Smooth muscle cell (in vitro differentiated cells): Measurements from ENCODE around the gene SBF1. TPM values are rescaled to one million over a fixed set of nuclear protein-coding genes. Genes with fewer than 3 reads are reported as not detected.

ENCODE experiments used
- DNase-seq: peaks from one replicate; lab custom pipeline; 2025; ENCODE audit not compliant: unreplicated experiment; lab: John Stamatoyannopoulos, UW
- H2AFZ ChIP-seq: fragments of 200-600 bp; sonication (generic); 2 replicates; pipeline ENCODE4 v1.6.0; 2016; ENCODE audit warnings: antibody characterized with exemption, low read depth, mild to moderate bottlenecking
- H3F3A ChIP-seq: fragments of 200-600 bp; sonication (generic); 2 replicates; pipeline ENCODE4 v1.6.0; 2017; ENCODE audit warnings: antibody characterized with exemption, low read depth
- H3K27ac ChIP-seq: fragments of 200-600 bp; sonication (generic); 2 replicates; pipeline ENCODE4 v1.5.1; 2016; ENCODE audit warnings: low read depth, mild to moderate bottlenecking
- H3K27me3 ChIP-seq: fragments of 200-600 bp; sonication (generic); 2 replicates; pipeline ENCODE4 v1.6.1; 2016; ENCODE audit warnings: low read depth, mild to moderate bottlenecking
- H3K36me3 ChIP-seq: fragments of 200-600 bp; sonication (generic); 2 replicates; pipeline ENCODE4 v1.5.1; 2016; ENCODE audit warnings: low read depth
- H3K4me1 ChIP-seq: fragments of 200-600 bp; sonication (generic); 2 replicates; pipeline ENCODE4 v1.5.1; 2016; ENCODE audit warnings: low read depth
- H3K4me2 ChIP-seq: fragments of 200-600 bp; sonication (generic); 2 replicates; pipeline ENCODE4 v1.6.0; 2016; ENCODE audit warnings: mild to moderate bottlenecking
- H3K4me3 ChIP-seq: fragments of 200-600 bp; sonication (generic); 2 replicates; pipeline ENCODE4 v1.5.1; 2016; ENCODE audit warnings: mild to moderate bottlenecking
- H3K79me2 ChIP-seq: fragments of 200-600 bp; sonication (generic); 2 replicates; pipeline ENCODE4 v1.6.0; 2016; ENCODE audit warnings: low read depth, mild to moderate bottlenecking
- H3K9ac ChIP-seq: fragments of 200-600 bp; sonication (generic); 2 replicates; pipeline ENCODE4 v1.6.0; 2016; ENCODE audit warnings: low read depth
- H3K9me3 ChIP-seq: fragments of 200-600 bp; sonication (generic); replicated peaks from 2 replicates; pipeline ENCODE4 v1.5.1; 2016; ENCODE audit warnings: low read depth
- H4K20me1 ChIP-seq: fragments of 200-600 bp; sonication (generic); 2 replicates; pipeline ENCODE4 v1.6.0; 2016; ENCODE audit warnings: low read depth
- WGBS: methylation state at CpG from one replicate; pipeline ENCODE4 v1.1.7; 2016; ENCODE audit warnings: low lambda C conversion rate; 5-methylcytosine and 5-hydroxymethylcytosine counted together
- polyA plus RNA-seq: library from polyadenylated mRNA; unstranded; fragments of >200 nt; fragmentation: Nextera tagmentation; extraction: Ambion mirVana; gene quantifications from 2 replicates; pipeline ENCODE4 v1.2.1, GENCODE V29; 2016
- total RNA-seq: library from RNA; depleted of rRNA; stranded (reverse); fragments of >200 nt; gene quantifications from 2 replicates; pipeline ENCODE4 v1.2.3, GENCODE V29; 2014
- TF ChIP-seq, protein P1 (sequence below): fragments of 200-600 bp; sonication (generic); IDR thresholded peaks from 2 replicates; pipeline ENCODE4 v1.5.1; 2017; ENCODE audit warnings: borderline replicate concordance, mild to moderate bottlenecking, antibody characterized with exemption; ENCODE audit not compliant: insufficient read depth, poor library complexity, severe bottlenecking

The SBF1 gene
- total and polyA plus RNA-seq, 2 experiments from 2014 or later = 37.3 to 53.6 TPM

DNA sequence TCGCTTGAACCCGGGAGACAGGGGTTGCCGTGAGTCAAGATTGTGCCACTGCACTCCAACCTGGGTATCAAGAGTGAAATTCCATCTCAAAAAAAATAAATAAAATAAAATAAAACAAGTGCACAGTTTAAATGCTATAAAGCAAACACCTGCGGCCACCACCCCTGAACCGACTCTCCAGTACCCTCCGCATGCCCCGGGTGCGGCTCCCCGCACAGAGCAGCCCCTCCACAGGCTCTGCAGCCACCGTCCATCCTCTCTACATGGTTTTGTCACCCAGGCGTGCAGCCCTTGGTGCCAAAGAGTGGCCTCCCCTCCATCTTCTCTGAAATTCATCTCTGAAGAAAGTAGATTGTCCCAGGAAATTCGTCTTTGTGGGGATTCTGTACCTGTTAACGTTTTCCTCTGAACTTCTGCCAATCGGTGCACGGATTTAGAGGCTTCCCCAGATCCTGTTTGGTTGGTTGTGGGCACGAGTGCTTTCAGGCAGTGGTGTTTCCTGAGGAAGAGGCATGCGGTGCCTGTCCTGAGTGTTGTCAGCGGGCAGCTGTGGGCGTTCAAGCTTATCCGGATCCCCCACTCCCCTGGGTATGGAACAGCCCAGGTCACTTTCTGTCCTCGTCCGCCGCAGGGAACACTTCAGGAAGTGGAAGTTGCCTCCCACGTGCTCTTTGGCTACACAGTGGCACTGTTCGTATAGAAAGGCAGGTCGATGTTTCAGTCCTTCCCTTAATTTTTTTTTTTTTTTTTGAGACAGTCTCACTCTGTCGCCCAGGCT is 15.9 kb upstream of the SBF1 start:
- H3F3A ChIP-seq = no peaks in the 10 kb centered on the region
- no peaks in the 10 kb centered on the region for H3K27me3 ChIP-seq
- no peak overlapping the region for H3K4me3 ChIP-seq
- no peak overlapping the region for H3K27ac ChIP-seq
- H3K9me3 ChIP-seq = no peaks in the 10 kb centered on the region
- H3K4me1 ChIP-seq = no peaks in the 10 kb centered on the region
- TF ChIP-seq, protein P1, sequence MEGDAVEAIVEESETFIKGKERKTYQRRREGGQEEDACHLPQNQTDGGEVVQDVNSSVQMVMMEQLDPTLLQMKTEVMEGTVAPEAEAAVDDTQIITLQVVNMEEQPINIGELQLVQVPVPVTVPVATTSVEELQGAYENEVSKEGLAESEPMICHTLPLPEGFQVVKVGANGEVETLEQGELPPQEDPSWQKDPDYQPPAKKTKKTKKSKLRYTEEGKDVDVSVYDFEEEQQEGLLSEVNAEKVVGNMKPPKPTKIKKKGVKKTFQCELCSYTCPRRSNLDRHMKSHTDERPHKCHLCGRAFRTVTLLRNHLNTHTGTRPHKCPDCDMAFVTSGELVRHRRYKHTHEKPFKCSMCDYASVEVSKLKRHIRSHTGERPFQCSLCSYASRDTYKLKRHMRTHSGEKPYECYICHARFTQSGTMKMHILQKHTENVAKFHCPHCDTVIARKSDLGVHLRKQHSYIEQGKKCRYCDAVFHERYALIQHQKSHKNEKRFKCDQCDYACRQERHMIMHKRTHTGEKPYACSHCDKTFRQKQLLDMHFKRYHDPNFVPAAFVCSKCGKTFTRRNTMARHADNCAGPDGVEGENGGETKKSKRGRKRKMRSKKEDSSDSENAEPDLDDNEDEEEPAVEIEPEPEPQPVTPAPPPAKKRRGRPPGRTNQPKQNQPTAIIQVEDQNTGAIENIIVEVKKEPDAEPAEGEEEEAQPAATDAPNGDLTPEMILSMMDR = no peak
- no peaks in the 10 kb centered on the region for H4K20me1 ChIP-seq
- H2AFZ ChIP-seq = no peak overlapping the region
- H3K9ac ChIP-seq = no peak overlapping the region
- H3K36me3 ChIP-seq = no peaks in the 10 kb centered on the region
- H3K4me2 ChIP-seq = no peak overlapping the region
- no peak for DNase-seq
- no peaks in the 10 kb centered on the region for H3K79me2 ChIP-seq
- WGBS = 91% methylated on average over 27 of the region's 27 CpGs

DNA sequence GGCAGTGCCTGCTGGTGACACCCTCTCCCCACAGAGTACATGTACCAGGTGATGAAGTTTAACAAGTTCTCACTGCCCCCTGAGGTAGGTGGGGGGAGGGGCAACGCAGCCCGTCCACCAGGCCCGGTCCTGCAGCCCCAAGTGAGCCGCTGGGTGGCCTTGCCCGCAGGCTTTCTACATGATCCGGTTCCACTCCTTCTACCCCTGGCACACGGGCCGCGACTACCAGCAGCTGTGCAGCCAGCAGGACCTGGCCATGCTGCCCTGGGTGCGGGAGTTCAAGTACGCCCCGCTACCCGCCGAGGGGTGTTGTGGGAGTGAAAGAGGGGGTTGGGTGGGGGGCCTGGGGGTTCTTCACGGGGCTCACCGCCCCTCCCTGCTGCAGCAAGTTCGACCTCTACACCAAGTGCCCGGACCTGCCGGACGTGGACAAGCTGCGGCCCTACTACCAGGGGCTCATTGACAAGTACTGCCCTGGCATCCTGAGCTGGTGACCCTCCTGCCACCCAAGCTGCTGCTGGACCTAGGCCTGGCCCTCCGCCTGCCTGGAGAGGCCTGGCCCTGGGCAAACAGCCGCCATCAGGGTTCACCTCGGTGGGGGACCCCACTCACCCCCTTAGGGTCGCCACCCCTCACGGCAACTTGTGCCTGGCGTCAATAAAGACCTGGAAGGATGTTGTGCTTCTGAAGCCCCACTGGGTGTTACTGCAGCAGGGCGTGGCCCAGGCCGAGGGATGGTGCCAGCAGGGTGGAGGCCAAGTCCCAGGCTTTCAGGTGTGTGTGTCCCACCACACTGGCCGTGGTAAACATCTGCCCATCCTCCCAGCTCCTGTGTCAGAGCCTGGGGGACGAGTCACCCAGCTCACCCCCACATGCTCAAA is 14.8 kb upstream of the SBF1 start:
- 90% methylated on average over 30 of the region's 31 CpGs for WGBS

GRCh38 chr22:50488886-50489285 is 14.1 kb upstream of the SBF1 start:
- no peak for DNase-seq
- Histone ChIP-seq H3K9ac (no peak overlapping the region), H3K4me3 (no peak overlapping the region), H3K79me2 (no peaks in the 10 kb centered on the region), H3K27ac (no peak overlapping the region), H3F3A (peaks cover 5% of the 10 kb centered on the region), H4K20me1 (no peaks in the 10 kb centered on the region), H3K4me1 (no peaks in the 10 kb centered on the region), H3K27me3 (no peaks in the 10 kb centered on the region), H2AFZ (no peak overlapping the region), H3K4me2 (no peak overlapping the region), H3K36me3 (no peaks in the 10 kb centered on the region), H3K9me3 (no peaks in the 10 kb centered on the region)
- 93% methylated on average over 5 of the region's 19 CpGs for WGBS
- TF ChIP-seq, protein P1 = no peak

More for the DNA sequence above, 14.8 kb upstream of the SBF1 start:
- Histone ChIP-seq H3K9ac (no peak overlapping the region), H2AFZ (no peak overlapping the region), H3K27me3 (no peaks in the 10 kb centered on the region), H4K20me1 (no peaks in the 10 kb centered on the region), H3K4me1 (no peaks in the 10 kb centered on the region), H3F3A (no peaks in the 10 kb centered on the region), H3K4me2 (no peak overlapping the region), H3K9me3 (no peaks in the 10 kb centered on the region), H3K36me3 (no peaks in the 10 kb centered on the region), H3K27ac (no peak overlapping the region), H3K4me3 (no peak overlapping the region), H3K79me2 (no peaks in the 10 kb centered on the region)
- TF ChIP-seq, protein P1 = no peak
- DNase-seq = no peak
